Limb (tissue), 2 donors: Measurements from ENCODE around the gene GNAQ.
A peak's percentile ranks its signal among the peaks of the same experiment; 100 is the strongest.
"Not testable (repeated sequence)": the region's sequence is repeated elsewhere in the genome, so short reads cannot be mapped to it uniquely, and the experiment has no call there.

Source experiments
- DNase-seq, 2 donors: peaks; one replicate each; pipeline ENCODE4 v3.0.0-alpha.2; 2016; ENCODE audit errors: extremely low spot score in 2 of 2

GNAQ gene

DNA sequence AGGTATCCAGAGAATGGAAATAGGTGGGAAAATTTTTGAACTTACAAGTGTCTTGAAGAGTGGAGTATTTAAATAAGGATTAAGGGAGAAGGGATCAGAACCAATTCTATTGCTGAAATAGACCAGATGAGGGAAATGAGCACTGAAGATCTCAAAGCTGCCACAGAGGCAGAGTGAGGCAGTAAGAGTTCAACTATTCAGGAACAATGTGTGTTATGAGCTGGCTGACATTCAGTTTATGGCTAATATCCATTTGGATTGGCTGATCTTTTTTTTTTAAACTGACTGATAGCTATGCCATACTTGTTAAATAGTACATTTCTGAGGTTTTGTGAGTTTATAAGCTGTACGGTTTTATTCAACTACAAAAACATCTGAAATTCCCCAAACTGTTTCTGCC, 288.2 kb downstream of the GNAQ start:
- DNase-seq: no peak

- DNase-seq: no peak
Observed at GRCh38 chr9:77738932-77739331, 292.7 kb downstream of the GNAQ start.

DNA sequence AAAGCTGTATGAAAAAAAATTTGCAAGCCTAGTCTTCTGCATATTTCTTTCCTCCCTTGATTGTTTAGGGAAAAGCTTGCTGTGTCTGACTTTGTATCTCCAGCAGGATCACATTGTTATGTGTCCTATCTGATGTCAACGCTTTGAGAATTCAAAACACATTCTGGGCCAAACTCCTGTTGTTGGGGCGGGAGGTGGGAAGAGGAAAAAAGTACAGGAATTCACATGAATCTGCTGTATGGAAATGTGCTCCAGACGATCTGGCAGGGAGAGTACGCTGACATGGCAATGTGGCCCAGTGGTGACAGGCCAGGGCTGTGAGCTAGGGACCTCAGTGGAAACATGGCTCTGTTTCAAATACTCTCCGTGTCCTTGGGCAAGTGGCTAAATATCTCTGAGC, 296.1 kb downstream of the GNAQ start:
- no peak for DNase-seq

DNA sequence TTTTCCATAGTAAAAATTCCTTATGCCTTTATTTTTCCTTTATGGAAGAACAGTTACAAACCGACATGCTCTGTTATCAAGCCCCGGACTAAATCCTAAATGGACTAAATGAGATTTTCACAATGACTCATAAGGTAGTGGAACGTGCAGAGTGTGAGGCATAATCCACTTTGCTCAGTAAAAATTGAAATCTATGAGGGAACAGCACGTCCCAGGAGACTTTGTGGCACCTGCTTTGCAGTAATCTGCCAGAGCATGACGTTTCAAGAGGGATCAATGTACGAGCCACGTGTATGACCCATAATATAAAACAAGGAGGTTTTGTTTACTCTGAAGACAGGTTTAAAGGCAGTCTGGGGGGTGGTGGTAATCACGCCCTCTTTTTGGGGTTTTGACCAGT, 299.7 kb downstream of the GNAQ start:
- DNase-seq: no peak

DNA sequence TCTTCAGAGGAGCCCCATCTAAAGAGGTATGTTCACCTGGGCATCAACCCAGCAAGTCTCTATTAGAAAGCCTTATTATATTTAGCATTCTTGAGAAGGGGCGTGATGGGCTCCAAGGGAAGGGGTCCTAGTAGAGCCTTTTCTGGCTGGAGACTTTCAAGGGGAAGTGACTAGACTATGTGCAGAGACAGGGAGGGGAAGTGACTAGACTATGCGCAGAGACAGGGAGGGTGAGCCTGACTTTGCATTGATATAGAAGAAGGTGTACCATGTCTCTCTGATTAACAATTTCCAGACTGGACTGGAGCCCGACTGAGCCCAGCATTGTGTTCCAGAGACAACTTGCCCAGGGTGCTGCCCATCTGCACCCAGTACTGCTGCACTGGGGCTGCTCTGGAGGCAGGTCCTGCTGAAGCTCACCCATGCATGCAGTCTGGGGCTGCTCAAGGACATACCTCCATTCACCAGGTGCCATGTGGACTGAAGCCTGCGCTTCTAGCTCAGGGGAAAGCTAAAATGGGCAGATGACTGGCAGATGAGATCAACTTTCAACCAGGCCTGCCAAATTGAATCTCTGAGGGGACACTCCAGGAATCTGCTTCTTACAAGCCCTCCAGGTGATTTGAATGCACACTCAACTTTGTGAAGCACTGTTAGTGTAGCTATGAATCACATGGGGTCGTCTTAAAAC, 300.5 kb downstream of the GNAQ start:
- DNase-seq: no peak

GRCh38 chr9:77729177-77729576, 302.4 kb downstream of the GNAQ start:
- no peak for DNase-seq

DNA sequence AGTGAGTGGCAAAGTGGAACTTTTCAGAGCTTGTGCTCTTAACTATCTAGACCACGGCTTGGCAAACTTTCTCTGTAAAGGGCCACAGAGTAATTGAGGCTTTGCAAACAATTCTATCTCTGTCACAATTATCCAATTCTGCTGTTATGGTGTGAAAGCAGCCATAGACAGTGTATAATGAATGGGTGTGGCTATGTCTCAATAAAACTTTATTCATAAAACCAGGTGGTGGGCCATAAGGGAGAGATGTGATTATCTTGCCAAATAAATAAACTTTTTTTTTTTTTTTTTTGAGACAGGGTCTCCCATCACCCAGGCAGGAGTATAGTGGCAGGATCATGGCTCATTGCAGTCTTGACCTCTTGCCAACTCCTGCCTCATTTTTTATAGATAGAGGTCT, 304.8 kb downstream of the GNAQ start:
- no peak for DNase-seq

GRCh38 chr9:77726289-77726688, 305.3 kb downstream of the GNAQ start:
- DNase-seq: no peak

DNA sequence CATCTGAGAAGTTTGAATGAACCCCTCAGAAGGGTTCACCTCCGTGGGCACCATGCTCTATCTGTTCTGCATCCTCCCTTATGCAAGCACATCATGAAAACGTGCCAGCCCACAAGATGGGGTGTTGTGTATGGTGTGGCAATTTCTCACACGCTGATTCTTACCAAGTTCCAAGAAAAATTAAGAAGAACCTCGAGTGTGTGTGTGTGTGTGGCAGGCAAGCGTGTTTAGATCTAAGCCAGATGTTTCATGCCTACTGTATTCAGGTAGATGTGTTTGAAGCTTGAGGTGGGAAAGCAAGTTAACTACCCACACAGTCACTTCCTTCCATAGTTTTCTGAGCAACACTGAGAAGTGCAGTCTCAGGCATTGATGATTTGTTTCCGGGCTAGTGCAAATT, 305.8 kb downstream of the GNAQ start:
- no peak for DNase-seq

DNA sequence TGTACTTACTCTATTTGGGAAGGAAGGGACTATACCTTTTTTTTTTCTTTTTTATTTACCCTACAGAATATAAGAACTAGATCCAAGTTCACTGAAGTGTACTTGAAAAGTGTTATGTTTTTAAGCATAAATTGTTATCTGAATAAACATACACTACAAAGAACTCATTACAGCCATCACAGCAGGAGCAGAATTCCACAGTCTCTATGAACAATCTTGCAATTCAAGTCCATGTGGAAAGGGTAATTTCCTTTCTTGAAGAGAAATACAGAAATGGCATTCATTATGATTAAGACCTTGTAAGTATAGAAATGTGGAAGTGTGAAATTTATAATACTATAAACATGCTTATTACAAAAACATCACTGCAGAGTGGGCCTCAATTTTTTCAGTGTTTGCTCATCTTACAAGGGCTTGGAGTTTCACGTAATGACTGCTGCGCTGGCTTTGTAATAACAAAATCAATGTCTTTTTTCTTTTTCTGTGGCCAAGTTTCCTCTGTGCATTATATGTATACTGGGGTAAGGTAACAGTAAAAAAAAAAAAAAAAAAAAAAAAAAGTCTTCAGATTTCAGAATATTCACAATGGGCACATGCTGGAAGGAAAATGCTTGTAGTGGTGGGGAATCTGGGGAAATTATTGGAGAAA, 306.4 kb downstream of the GNAQ start:
- DNase-seq: no peak

DNA sequence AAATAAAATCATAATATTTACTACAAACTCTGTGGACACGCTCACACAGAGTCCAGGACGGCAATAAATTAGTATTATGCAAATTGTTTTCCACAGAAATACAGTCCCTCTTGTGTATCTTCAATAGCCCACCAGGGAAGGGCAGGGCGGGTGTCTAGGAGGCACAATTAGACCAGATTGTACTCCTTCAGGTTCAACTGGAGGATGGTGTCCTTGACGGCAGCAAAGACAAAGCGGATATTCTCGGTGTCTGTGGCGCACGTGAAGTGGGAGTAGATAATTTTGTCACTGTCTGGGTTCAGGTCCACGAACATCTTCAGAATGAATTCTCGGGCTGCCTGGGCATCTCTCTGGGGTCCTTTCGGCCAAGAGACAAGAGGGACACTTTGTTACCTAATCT, 310.5 kb downstream of the GNAQ start:
- not testable (repeated sequence) for DNase-seq

DNA sequence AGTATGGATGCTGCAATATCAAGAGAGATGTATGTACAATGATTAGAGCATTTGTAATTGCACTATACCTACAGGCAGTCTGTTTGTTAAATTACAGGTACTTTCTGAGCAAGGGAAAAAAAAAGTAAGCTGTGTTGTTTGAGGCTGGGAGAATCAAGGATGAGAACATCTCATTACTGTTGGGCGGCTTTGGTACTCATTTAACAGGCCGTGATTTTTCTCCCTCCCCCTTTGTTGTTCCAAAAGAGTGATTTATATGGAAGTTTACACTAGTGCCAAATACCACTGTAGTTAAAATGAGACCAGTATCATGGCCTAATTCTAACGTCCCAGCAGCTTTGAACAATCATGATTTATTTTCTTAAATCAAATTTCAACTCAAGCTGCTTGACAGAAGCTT, 312.3 kb downstream of the GNAQ start:
- no peak for DNase-seq

DNA sequence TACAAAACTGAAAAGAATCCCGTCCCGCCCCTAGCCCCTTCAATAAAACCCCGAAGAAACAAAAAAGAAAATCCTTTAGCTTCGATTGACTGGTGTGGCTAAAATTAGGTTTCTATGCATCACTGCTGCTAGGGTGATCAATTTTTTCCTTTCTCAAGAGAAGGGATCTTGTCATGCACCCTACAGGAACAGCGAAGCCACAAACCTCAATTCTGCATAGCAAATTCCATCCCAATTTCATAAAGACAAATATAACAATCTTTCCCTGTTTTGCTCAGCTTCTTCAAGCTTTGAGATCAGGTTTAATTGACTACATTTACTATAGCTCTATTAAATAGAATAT, 313.3 kb downstream of the GNAQ start:
- DNase-seq: not testable (repeated sequence)

DNA sequence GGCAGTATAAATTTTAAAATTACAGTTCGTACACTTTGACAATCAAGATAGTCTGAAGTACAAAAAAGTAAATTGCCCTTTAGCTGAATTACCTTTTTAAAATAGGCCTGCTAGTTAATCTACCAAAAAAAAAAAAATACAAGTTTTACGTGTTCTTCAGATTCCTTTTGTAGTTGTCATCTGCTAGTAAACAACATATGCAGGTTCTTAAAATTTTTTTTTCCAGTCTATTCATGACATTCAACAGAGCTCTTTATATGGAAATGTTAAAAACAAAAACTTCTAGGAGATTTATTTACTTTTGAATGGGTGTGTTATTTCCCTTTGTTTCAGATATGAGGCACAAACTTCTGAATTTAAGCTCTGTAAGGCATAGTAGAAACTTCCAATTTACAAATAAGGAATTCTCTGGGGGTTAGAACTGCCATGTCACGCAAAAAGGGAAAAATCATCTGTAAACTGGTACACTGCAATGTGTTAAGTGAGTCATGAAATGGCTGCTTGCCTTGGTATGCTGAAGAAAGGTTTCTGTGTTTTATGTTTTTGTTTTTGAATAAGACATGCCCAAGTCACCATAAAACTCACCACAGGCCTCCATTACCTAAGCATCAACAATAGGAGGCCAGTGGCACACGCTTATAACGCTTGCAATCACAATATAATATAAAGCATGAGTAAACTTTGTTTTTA, 313.9 kb downstream of the GNAQ start:
- not testable (repeated sequence) for DNase-seq

DNA sequence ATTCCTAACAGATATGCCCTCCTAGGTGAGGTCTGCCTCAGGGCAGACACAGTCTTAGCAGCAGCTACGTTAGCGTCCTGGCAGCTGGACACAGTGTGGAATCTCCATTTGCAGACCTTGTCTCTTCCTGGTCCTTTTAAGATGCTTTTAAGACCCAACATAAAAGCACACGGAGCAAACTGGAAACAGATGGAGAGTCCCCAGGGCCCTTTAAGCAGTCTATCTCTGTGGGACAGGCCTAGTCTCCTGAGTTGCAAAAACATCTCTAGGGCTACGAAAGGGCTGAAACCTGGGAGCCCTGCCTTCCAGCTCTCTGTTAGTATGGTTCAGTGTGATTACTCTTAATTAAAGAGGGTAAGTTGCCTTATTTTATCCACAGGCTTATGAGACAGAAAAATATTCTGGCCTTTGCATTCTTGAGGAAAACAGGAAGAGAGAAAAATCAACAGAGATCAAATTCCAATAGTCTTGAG, 317.5 kb downstream of the GNAQ start:
- no peak for DNase-seq

DNA sequence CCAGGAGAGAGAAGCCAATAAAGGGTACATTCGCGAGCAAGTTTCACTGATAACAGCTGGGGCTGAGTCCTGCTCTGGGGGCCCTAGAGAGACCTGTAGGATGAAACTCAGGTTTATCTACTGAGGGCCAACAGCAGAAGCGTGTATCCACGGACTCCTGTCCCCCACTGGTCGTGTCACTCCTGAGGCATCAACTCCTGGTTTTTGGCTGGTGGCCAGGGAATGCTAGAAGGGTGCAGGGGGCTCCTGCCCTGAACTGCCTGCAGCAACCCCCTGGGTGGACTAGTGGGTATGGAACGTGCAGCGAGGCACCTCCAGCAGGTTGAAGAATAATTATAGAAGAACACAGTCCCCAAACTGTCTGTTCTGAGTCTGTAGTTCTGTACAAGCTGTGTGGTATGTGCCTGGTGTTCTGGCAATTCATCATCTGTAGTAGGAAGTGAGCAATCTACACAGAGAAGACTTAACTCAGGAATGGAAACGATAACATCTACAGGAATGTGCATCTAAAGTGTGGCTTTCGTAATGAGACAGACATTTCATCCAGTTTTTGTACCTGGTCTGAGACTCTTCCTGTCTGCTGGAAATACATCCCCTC, 319.0 kb downstream of the GNAQ start:
- no peak for DNase-seq

DNA sequence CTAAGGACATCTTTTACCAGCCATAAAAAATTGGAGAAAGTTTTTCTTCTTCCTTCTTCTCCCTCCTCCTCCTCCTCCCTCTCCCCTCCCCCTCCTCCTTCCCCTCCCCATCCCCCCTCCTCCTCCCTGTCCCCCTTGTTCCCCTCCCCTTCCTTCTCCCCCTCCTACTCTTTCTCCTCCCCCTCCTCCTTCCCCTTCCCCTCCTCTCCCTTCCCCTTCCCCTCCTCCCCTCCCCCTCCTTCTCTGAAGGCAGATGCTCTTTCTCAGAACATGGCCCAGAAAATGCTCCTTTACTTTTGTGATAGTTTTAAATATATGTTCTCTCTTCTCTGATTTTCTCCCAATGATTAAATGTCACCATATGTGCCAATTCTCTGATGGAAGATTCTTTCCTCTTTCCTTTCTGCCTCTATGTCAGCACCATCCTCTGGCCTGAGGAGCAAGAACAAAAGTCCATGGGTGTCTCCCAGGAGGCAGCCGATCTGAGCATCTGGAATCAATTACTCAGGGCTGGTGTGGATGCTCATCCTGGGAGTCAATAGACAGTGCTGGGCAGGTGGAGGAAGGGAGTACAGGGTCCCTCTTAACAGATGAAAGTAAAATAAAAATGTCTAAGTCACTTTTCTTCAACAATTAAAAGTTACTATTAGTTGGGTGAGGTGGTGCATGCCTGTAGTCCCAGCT, 320.5 kb downstream of the GNAQ start:
- no peak for DNase-seq

DNA sequence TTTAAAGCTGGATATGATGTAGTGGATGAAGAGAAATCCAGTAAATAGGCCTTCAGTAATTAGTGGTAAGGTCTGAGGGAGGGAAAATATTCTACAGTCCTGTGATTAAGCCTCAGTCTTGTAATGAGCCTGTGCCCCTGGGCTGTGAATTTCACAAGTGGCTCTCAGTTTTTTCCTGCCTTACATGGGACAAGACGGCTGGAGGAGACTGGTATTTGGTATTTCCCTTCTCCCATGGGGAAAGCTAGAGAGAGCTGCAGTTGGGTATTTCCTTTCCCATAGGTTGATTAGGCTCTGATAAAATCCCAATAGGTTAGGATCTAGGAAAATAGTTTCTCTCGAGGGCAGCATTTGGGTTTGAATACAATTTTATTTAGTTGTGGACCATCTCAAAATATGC, 321.3 kb downstream of the GNAQ start:
- DNase-seq: no peak

- DNase-seq: no peak
Observed at GRCh38 chr9:77708064-77708815, 323.4 kb downstream of the GNAQ start.

DNA sequence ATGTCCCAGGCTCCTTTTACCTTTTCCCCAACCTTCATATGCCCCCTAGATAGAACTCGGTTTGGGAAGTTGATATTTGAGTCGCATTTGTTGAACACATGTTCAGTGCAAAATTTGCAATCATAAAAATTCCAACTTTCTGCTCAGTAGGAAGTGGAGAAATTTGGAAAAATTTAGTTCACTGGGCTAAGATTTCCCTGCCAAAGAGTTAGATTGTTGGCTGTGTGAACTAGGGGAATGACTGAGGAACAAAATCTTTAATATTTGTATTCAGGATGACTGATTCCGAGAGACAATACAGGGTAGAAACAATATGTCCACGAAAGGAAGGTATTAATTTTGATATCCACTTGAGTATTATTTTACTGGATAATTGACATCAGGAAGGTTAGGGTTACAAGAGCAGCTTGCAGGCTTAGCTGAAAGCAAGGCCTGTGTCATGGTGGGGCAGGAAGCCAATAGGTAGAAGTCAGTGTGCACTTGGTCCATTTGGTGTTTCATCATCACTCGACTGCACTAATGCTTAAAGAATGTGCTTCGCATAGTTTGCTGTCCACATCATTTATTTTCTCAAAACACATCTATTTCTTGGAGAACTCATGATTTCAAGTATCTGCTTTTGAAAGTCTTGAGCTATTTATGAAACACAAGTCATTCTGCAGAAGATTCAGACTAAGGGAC, 324.1 kb downstream of the GNAQ start:
- DNase-seq: peak in 1 of 2 donors; percentile 30

GRCh38 chr9:77705636-77706035, 326.0 kb downstream of the GNAQ start:
- no peak for DNase-seq
